GM12878 (cell line): ENCODE measurements around the gene GALP. TPM values are rescaled to one million over a fixed set of nuclear protein-coding genes. Genes with fewer than 3 reads are reported as not detected.

Source experiments
- ATAC-seq: fragments of 200-7000 bp; cut with Tn5 transposase; 3 replicates; pipeline ENCODE4 v1.9.1; 2020; ENCODE audit warnings: mild to moderate bottlenecking, moderate library complexity
- BruUV-seq: library from RNA; stranded (reverse); fragments of 400-500 nt; replicated peaks from 2 replicates; lab custom pipeline; 2021; lab: Mats Ljungman, UMichigan
- CTCF ChIA-PET: fragments of 300-600 bp; sonication (Branson Sonifier 250); formaldehyde crosslinking; extraction: SDS; loops from one replicate; lab custom pipeline; 2021; ENCODE audit warnings: inconsistent platforms; lab: Yijun Ruan, JAX
- POLR2A ChIA-PET: fragments of 350-600 bp; formaldehyde crosslinking; extraction: SDS; loops from one replicate; lab custom pipeline; 2021; ENCODE audit warnings: inconsistent platforms; lab: Charles Lee
- RAD21 ChIA-PET: fragments of 300-600 bp; sonication (Branson Sonifier 250); formaldehyde crosslinking; loops from one replicate; lab custom pipeline; 2023; ENCODE audit warnings: antibody characterized with exemption; ENCODE audit not compliant: unreplicated experiment; lab: Charles Lee
- SMC1A ChIA-PET: fragments of 300-600 bp; sonication (Branson Sonifier 250); formaldehyde crosslinking; loops from one replicate; lab custom pipeline; 2023; ENCODE audit not compliant: unreplicated experiment, uncharacterized antibody; lab: Charles Lee
- DNase-seq: peaks from one replicate; pipeline ENCODE4 v3.0.0-alpha.2; 2011; ENCODE audit warnings: low read depth, low spot score
- FAIRE-seq: peaks from 3 replicates; lab custom pipeline; 2011; peaks lifted over from hg19 to GRCh38; lab: Jason Lieb, UNC
- H2AFZ ChIP-seq: 2 replicates; pipeline ENCODE4 v1.6.0; 2011; ENCODE audit warnings: low read depth, low read length, control low read depth; ENCODE audit not compliant: control insufficient read depth
- H3K27ac ChIP-seq: 2 replicates; pipeline ENCODE4 v1.5.1; 2011; ENCODE audit warnings: control low read depth; ENCODE audit not compliant: control insufficient read depth, insufficient read depth
- H3K27me3 ChIP-seq, 2 experiments: replicated peaks in 1 of 2; 2 replicates each; pipeline versions ENCODE4 v1.6.0 to v1.6.1; 2011; ENCODE audit warnings: low read length in 1 of 2; ENCODE audit not compliant: control insufficient read depth in 2 of 2, insufficient read depth in 2 of 2
- H3K36me3 ChIP-seq, 2 experiments: 2 replicates each; pipeline ENCODE4 v1.5.1; 2011; ENCODE audit warnings: low read length in 1 of 2; ENCODE audit not compliant: control insufficient read depth in 2 of 2, insufficient read depth in 2 of 2
- H3K4me1 ChIP-seq: 2 replicates; pipeline ENCODE4 v1.6.1; 2011; ENCODE audit warnings: mild to moderate bottlenecking, low read length, moderate library complexity, mixed read lengths; ENCODE audit not compliant: control insufficient read depth, insufficient read depth
- H3K4me2 ChIP-seq: 2 replicates; pipeline ENCODE4 v1.6.0; 2011; ENCODE audit warnings: control low read depth; ENCODE audit not compliant: control insufficient read depth, insufficient read depth
- H3K4me3 ChIP-seq: fragments of 200-600 bp; sonication (generic); 2 replicates; pipeline ENCODE4 v1.5.1; 2016
- H3K79me2 ChIP-seq: 2 replicates; pipeline ENCODE4 v1.6.0; 2011; ENCODE audit warnings: low read length; ENCODE audit not compliant: control insufficient read depth, insufficient read depth
- H3K9ac ChIP-seq: 2 replicates; pipeline ENCODE4 v1.8.0; 2011; ENCODE audit warnings: low read length, control low read depth, mixed read lengths; ENCODE audit not compliant: control insufficient read depth, insufficient read depth
- H3K9me3 ChIP-seq: replicated peaks from 3 replicates; pipeline ENCODE4 v1.5.1; 2011; ENCODE audit warnings: mild to moderate bottlenecking, low read length; ENCODE audit not compliant: control insufficient read depth, insufficient read depth
- H4K20me1 ChIP-seq: 2 replicates; pipeline ENCODE4 v1.6.0; 2011; ENCODE audit not compliant: control insufficient read depth, insufficient read depth
- BCLAF1 ChIP-seq: fragments of 450-650 bp; IDR thresholded peaks from 2 replicates; pipeline ENCODE4 v1.6.1; 2017; ENCODE audit warnings: antibody characterized with exemption, mild to moderate bottlenecking, moderate library complexity
- EP300 ChIP-seq, 2 experiments: fragments of 150-350 bp in 1 of 2; IDR thresholded peaks; 2 replicates each; pipeline ENCODE4 v1.6.1; 2011 to 2012; ENCODE audit warnings: low read depth in 2 of 2, low read length in 2 of 2, borderline replicate concordance in 1 of 2, improper control_type of control experiment in 1 of 2, inconsistent platforms in 1 of 2; ENCODE audit not compliant: control insufficient read depth in 1 of 2
- EZH2 ChIP-seq: IDR thresholded peaks from 2 replicates; pipeline ENCODE4 v1.6.1; 2012; ENCODE audit warnings: low read depth, mild to moderate bottlenecking, control low read depth, inconsistent platforms, low read length, borderline replicate concordance; ENCODE audit not compliant: control insufficient read depth
- HDAC6 ChIP-seq: fragments of 200-600 bp; sonication (generic); IDR thresholded peaks from one replicate; pipeline ENCODE4 v1.8.0; 2017; ENCODE audit warnings: antibody characterized with exemption; ENCODE audit not compliant: unreplicated experiment
- PAX5 ChIP-seq: IDR thresholded peaks from 2 replicates; pipeline ENCODE4 v1.6.1; 2011; ENCODE audit warnings: low read depth, low read length, borderline replicate concordance
- TCF3 ChIP-seq: IDR thresholded peaks from 2 replicates; pipeline ENCODE4 v1.6.1; 2012; ENCODE audit warnings: low read depth, mild to moderate bottlenecking, low read length, borderline replicate concordance; ENCODE audit not compliant: insufficient read depth
- YBX1 ChIP-seq: fragments of 450-650 bp; IDR thresholded peaks from 2 replicates; pipeline ENCODE4 v1.6.1; 2016; ENCODE audit warnings: antibody characterized with exemption
- ZBTB33 ChIP-seq: fragments of 450-650 bp; IDR thresholded peaks from 2 replicates; pipeline ENCODE4 v1.6.1; 2017; ENCODE audit warnings: mild to moderate bottlenecking
- WGBS: methylation state at CpG from one replicate; pipeline ENCODE4 v1.1.6; 2016; ENCODE audit warnings: low lambda C conversion rate; ENCODE audit not compliant: insufficient replicate concordance, insufficient coverage; ENCODE audit errors: missing lambda C conversion rate; 5-methylcytosine and 5-hydroxymethylcytosine counted together
- in situ Hi-C: fragments of 300-500 bp; cut with MboI; formaldehyde crosslinking; loops from 9 replicates; pipeline ENCODE4 v1.14.3; 2018; ENCODE audit warnings: mixed read lengths
- intact Hi-C: fragments of 100-400 bp; cut with micrococcal nuclease; formaldehyde crosslinking; loops from one replicate; pipeline ENCODE4 v1.14.2; 2022; ENCODE audit not compliant: unreplicated experiment
- polyA plus RNA-seq, 11 experiments: library from polyadenylated mRNA; depleted of rRNA in 4 of 11; unstranded in 6 of 11; stranded (reverse) in 5 of 11; fragments of >200 nt; fragmentation: Nextera tagmentation in 4 of 11; fragmentation: Illumina TruSeq in 1 of 11; extraction: Ambion mirVana in 4 of 11; extraction: Trizol in 1 of 11; gene quantifications; 1 replicate in 1 of 11; 2 replicates in 10 of 11; pipeline versions ENCODE4 v1.2.1 to v1.2.3, GENCODE V29; 2011 to 2016; ENCODE audit warnings: inconsistent platforms in 2 of 11, missing spikeins in 2 of 11, low read depth in 1 of 11
- total RNA-seq, 4 experiments: library from RNA; depleted of rRNA in 3 of 4; stranded (reverse); fragments of >200 nt in 3 of 4; fragmentation: Illumina TruSeq in 1 of 4; extraction: Trizol in 1 of 4; gene quantifications; 2 replicates each; pipeline versions ENCODE4 v1.2.1 to v1.2.3, GENCODE V29; 2013 to 2021
- TF ChIP-seq, protein P1 (sequence below), 3 experiments: IDR thresholded peaks in 2 of 3; conservative IDR thresholded peaks in 1 of 3; 2 replicates each; pipeline ENCODE4 v1.5.1; 2011; ENCODE audit warnings: low read depth in 3 of 3, low read length in 3 of 3, mild to moderate bottlenecking in 3 of 3, control low read depth in 2 of 3, moderate library complexity in 2 of 3, inconsistent platforms in 1 of 3, mixed read lengths in 1 of 3; ENCODE audit not compliant: control insufficient read depth in 2 of 3, insufficient read depth in 1 of 3; ENCODE audit errors: extremely low read depth in 1 of 3

Gene GALP
- total and polyA plus RNA-seq, 10 of the 15 experiments (the other 5 are each of a cell fraction or from before 2014, with no cell fraction given) = not detected

GRCh38 chr19:56142897-56143434 lies 32.8 kb upstream of the GALP start:
- Histone ChIP-seq H3K27me3 (no peaks in the 10 kb centered on the region), H3K4me1 (peaks cover 15% of the 10 kb centered on the region), H3K9me3 (no peaks in the 10 kb centered on the region), H3K36me3 (peaks cover 2 to 5% of the 10 kb centered on the region in 2 experiments), H3K4me3 (peak overlapping the region; percentile 11; the same call in 1 of the 2 replicates), H3K27ac (no peak overlapping the region), H4K20me1 (no peaks in the 10 kb centered on the region), H3K9ac (no peak overlapping the region), H2AFZ (no peak overlapping the region), H3K79me2 (peaks cover 20% of the 10 kb centered on the region), H3K4me2 (peak overlapping the region; percentile 89)
- SMC1A ChIA-PET = interaction anchor here (0.9 kb wide), 1 partner anchor 9 kb away, joined by 3 read pairs; no protein-coding TSS in a partner anchor
- in situ Hi-C loops (loop anchor here (25.0 kb wide), 1 partner anchor 1669 kb away; the partner anchor contains the start of gene ZNF552), intact Hi-C loops (no loop called here)
- 84% methylated on average over 4 of the region's 4 CpGs for WGBS
- RAD21 ChIA-PET = interaction anchor here (2.2 kb wide), 1 partner anchor 62 kb away, joined by 7 read pairs; no protein-coding TSS in a partner anchor
- BruUV-seq = no TSS peak
- ATAC-seq (no peak), FAIRE-seq (no peak), DNase-seq (no peak)
- CTCF ChIA-PET = interaction anchor here (1.1 to 1.5 kb wide), 3 partner anchors 9 to 38 kb away, joined by 3 to 5 read pairs (median 4); no protein-coding TSS in a partner anchor
- TF ChIP-seq TCF3 (no peak), YBX1 (no peak), PAX5 (no peak), BCLAF1 (no peak), HDAC6 (no peak), EZH2 (no peak), ZBTB33 (no peak), EP300 (IDR thresholded peaks at IDR 0.05; ENCODE audit: borderline replicate concordance in 1 of 2, control insufficient read depth in 1 of 2, low read depth in 2 of 2, low read length in 2 of 2) (no peak)
- TF ChIP-seq, protein P1, sequence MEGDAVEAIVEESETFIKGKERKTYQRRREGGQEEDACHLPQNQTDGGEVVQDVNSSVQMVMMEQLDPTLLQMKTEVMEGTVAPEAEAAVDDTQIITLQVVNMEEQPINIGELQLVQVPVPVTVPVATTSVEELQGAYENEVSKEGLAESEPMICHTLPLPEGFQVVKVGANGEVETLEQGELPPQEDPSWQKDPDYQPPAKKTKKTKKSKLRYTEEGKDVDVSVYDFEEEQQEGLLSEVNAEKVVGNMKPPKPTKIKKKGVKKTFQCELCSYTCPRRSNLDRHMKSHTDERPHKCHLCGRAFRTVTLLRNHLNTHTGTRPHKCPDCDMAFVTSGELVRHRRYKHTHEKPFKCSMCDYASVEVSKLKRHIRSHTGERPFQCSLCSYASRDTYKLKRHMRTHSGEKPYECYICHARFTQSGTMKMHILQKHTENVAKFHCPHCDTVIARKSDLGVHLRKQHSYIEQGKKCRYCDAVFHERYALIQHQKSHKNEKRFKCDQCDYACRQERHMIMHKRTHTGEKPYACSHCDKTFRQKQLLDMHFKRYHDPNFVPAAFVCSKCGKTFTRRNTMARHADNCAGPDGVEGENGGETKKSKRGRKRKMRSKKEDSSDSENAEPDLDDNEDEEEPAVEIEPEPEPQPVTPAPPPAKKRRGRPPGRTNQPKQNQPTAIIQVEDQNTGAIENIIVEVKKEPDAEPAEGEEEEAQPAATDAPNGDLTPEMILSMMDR (IDR thresholded peaks at IDR 0.05 in 2 of 3, conservative IDR thresholded peaks at IDR 0.05 in 1 of 3; ENCODE audit: control insufficient read depth in 2 of 3, extremely low read depth in 1 of 3, insufficient read depth in 1 of 3, low read depth in 3 of 3, low read length in 3 of 3) = no peak
- POLR2A ChIA-PET = interaction anchor here (5.6 kb wide), 1 partner anchor 21 kb away, joined by 29 read pairs; the partner anchor contains the start of gene ZNF787
